GM12891 (cell line): ENCODE measurements around the gene RAB11FIP4. TPM values are rescaled to one million over a fixed set of nuclear protein-coding genes. Genes with fewer than 3 reads are reported as not detected.
"Not testable (repeated sequence)": the region's sequence is repeated elsewhere in the genome, so short reads cannot be mapped to it uniquely, and the experiment has no call there.

Experiments used
- DNase-seq: peaks from one replicate; pipeline ENCODE4 v3.0.0; 2011; ENCODE audit warnings: low spot score; ENCODE audit not compliant: insufficient read length
- FAIRE-seq: peaks from 2 replicates; lab custom pipeline; 2011; peaks lifted over from hg19 to GRCh38; lab: Jason Lieb, UNC
- PAX5 ChIP-seq: IDR thresholded peaks from 2 replicates; pipeline ENCODE4 v1.6.1; 2011; ENCODE audit warnings: low read length, moderate library complexity, mild to moderate bottlenecking; ENCODE audit not compliant: insufficient read depth, severe bottlenecking
- POLR2A ChIP-seq: IDR thresholded peaks from 2 replicates; pipeline ENCODE4 v1.6.1; 2011; ENCODE audit warnings: low read depth, low read length, control low read depth
- POLR2AphosphoS5 ChIP-seq: IDR thresholded peaks from 2 replicates; pipeline ENCODE4 v1.6.1; 2011; ENCODE audit warnings: low read depth, low read length, control low read depth
- POU2F2 ChIP-seq: IDR thresholded peaks from 2 replicates; pipeline ENCODE4 v1.6.1; 2011; ENCODE audit warnings: low read depth, mild to moderate bottlenecking, control low read depth, low read length, moderate library complexity
- SPI1 ChIP-seq: IDR thresholded peaks from 2 replicates; pipeline ENCODE4 v1.6.1; 2011; ENCODE audit warnings: low read depth, low read length, control low read depth
- TAF1 ChIP-seq: IDR thresholded peaks from 2 replicates; pipeline ENCODE4 v1.6.1; 2011; ENCODE audit warnings: low read depth, low read length, control low read depth
- polyA plus RNA-seq: library from polyadenylated mRNA; unstranded; fragments of >200 nt; gene quantifications from one replicate; pipeline ENCODE4 v1.2.1, GENCODE V29; 2012; ENCODE audit warnings: low read depth, missing spikeins, inconsistent platforms; ENCODE audit not compliant: missing spikeins

The RAB11FIP4 gene
- polyA plus RNA-seq, result 4.4 TPM

- FAIRE-seq (no peak), DNase-seq (no peak)
- TF ChIP-seq POLR2A (no peak), PAX5 (no peak), POLR2AphosphoS5 (no peak), SPI1 (no peak), TAF1 (no peak), POU2F2 (no peak)
Observed at GRCh38 chr17:31391496-31391949, at the start of gene RAB11FIP4. RAB11FIP4 (plus strand) TSS chr17:31391675; CDS start chr17:31391853, 178 bp downstream.

- not testable (repeated sequence) for FAIRE-seq, DNase-seq
Observed at GRCh38 chr17:31345191-31345747, 46.2 kb upstream of the RAB11FIP4 start.

- TF ChIP-seq PAX5 (no peak), POU2F2 (no peak), POLR2A (no peak), POLR2AphosphoS5 (no peak)
- DNase-seq, result no peak
- no peak for FAIRE-seq
Observed at GRCh38 chr17:31349454-31349853, 42.0 kb upstream of the RAB11FIP4 start.

- TF ChIP-seq PAX5, result no peak
- no peak for TF ChIP-seq TAF1
- no peak for TF ChIP-seq POU2F2
- TF ChIP-seq POLR2AphosphoS5, result no peak
- no peak for TF ChIP-seq POLR2A
- no peak for TF ChIP-seq SPI1
- FAIRE-seq (no peak), DNase-seq (no peak)
Observed at GRCh38 chr17:31355935-31356334, 35.5 kb upstream of the RAB11FIP4 start.

- DNase-seq, result no peak
- TF ChIP-seq POLR2AphosphoS5 (no peak), SPI1 (no peak), TAF1 (no peak), POLR2A (no peak), PAX5 (no peak), POU2F2 (no peak)
- no peak for FAIRE-seq
Observed at GRCh38 chr17:31357091-31357490, 34.4 kb upstream of the RAB11FIP4 start.

- no peak for FAIRE-seq
- DNase-seq, result no peak
- TF ChIP-seq POU2F2 (no peak), TAF1 (no peak), PAX5 (no peak)
Observed at GRCh38 chr17:31357839-31358394, 33.6 kb upstream of the RAB11FIP4 start.

GRCh38 chr17:31364012-31364411 lies 27.5 kb upstream of the RAB11FIP4 start:
- TF ChIP-seq TAF1, result no peak
- TF ChIP-seq POLR2AphosphoS5, result no peak
- no peak for TF ChIP-seq POU2F2
- no peak for TF ChIP-seq POLR2A
- no peak for TF ChIP-seq PAX5
- no peak for TF ChIP-seq SPI1
- peak; percentile 33 for FAIRE-seq
- no peak for DNase-seq

- DNase-seq (no peak), FAIRE-seq (peak; percentile 58)
- TF ChIP-seq POU2F2 (no peak), POLR2A (no peak), TAF1 (no peak), PAX5 (no peak), POLR2AphosphoS5 (no peak), SPI1 (no peak)
Observed at GRCh38 chr17:31366088-31366487, 25.4 kb upstream of the RAB11FIP4 start.

- TF ChIP-seq POU2F2, result no peak
- no peak for TF ChIP-seq PAX5
- TF ChIP-seq POLR2A, result no peak
- TF ChIP-seq POLR2AphosphoS5, result no peak
- TF ChIP-seq TAF1, result no peak
- no peak for TF ChIP-seq SPI1
- peak; percentile 5 for FAIRE-seq
- DNase-seq, result no peak
Observed at GRCh38 chr17:31369266-31369665, 22.2 kb upstream of the RAB11FIP4 start.

GRCh38 chr17:31371511-31372097 lies 19.9 kb upstream of the RAB11FIP4 start:
- DNase-seq (no peak), FAIRE-seq (peak; percentile 50)
- TF ChIP-seq POLR2A (no peak), POU2F2 (no peak), TAF1 (no peak), POLR2AphosphoS5 (no peak), SPI1 (no peak), PAX5 (no peak)
